Mesenchymal stem cell (in vitro differentiated cells and primary cell): Measurements from ENCODE around the gene COP1.
A peak's percentile ranks its signal among the peaks of the same experiment; 100 is the strongest.

Experiments
- DNase-seq: peaks from one replicate; pipeline ENCODE4 v3.0.0-alpha.2; 2013
- H2AFZ ChIP-seq: one replicate; pipeline ENCODE4 v1.6.1; 2013; ENCODE audit warnings: low read depth, mild to moderate bottlenecking, control low read depth, inconsistent platforms, low read length, moderate library complexity
- H2AK5ac ChIP-seq: 2 replicates; pipeline ENCODE4 v1.6.1; 2013; ENCODE audit warnings: low read length, moderate library complexity, mild to moderate bottlenecking, inconsistent platforms; ENCODE audit not compliant: severe bottlenecking
- H2BK120ac ChIP-seq: one replicate; pipeline ENCODE4 v1.6.1; 2013; ENCODE audit warnings: low read depth, mild to moderate bottlenecking, inconsistent platforms, low read length, moderate library complexity
- H2BK12ac ChIP-seq, 2 experiments: one replicate each; pipeline ENCODE4 v1.6.1; 2013; ENCODE audit warnings: inconsistent platforms in 2 of 2, low read length in 2 of 2, mild to moderate bottlenecking in 2 of 2, moderate library complexity in 2 of 2, control low read depth in 1 of 2
- H2BK15ac ChIP-seq: one replicate; pipeline ENCODE4 v1.6.1; 2013; ENCODE audit warnings: mild to moderate bottlenecking, low read depth, inconsistent platforms; ENCODE audit not compliant: poor library complexity, severe bottlenecking
- H2BK5ac ChIP-seq: 2 replicates; pipeline ENCODE4 v1.6.1; 2013; ENCODE audit warnings: low read depth, mild to moderate bottlenecking, low read length, control low read depth, inconsistent platforms; ENCODE audit not compliant: poor library complexity, severe bottlenecking
- H3K14ac ChIP-seq, 2 experiments: one replicate each; pipeline ENCODE4 v1.6.1; 2013; ENCODE audit warnings: inconsistent platforms in 2 of 2, low read length in 2 of 2, control low read depth in 1 of 2, mild to moderate bottlenecking in 1 of 2, moderate library complexity in 1 of 2
- H3K18ac ChIP-seq, 2 experiments: one replicate each; pipeline ENCODE4 v1.6.1; 2013; ENCODE audit warnings: inconsistent platforms in 2 of 2, low read length in 2 of 2, control low read depth in 1 of 2, low read depth in 1 of 2, mild to moderate bottlenecking in 1 of 2
- H3K23ac ChIP-seq, 2 experiments: one replicate each; pipeline ENCODE4 v1.6.1; 2013; ENCODE audit warnings: inconsistent platforms in 2 of 2, low read length in 2 of 2, mild to moderate bottlenecking in 2 of 2, moderate library complexity in 2 of 2, control low read depth in 1 of 2
- H3K27ac ChIP-seq: 2 replicates; pipeline ENCODE4 v1.5.1; 2013; ENCODE audit warnings: mild to moderate bottlenecking, moderate library complexity, low read length, control low read depth, inconsistent platforms; ENCODE audit not compliant: poor library complexity, severe bottlenecking
- H3K27me3 ChIP-seq, 2 experiments: 2 replicates each; pipeline versions ENCODE4 v1.6.1 to v1.7.0; 2013; ENCODE audit warnings: low read length in 2 of 2, mild to moderate bottlenecking in 2 of 2, moderate library complexity in 2 of 2, control low read depth in 1 of 2, inconsistent platforms in 1 of 2; ENCODE audit not compliant: control insufficient read depth in 1 of 2, insufficient read depth in 1 of 2
- H3K36me3 ChIP-seq, 2 experiments: 2 replicates each; pipeline versions ENCODE4 v1.6.1 to v1.7.0; 2013; ENCODE audit warnings: low read length in 2 of 2, control low read depth in 1 of 2, inconsistent platforms in 1 of 2, low read depth in 1 of 2, mild to moderate bottlenecking in 1 of 2; ENCODE audit not compliant: insufficient read depth in 2 of 2, control insufficient read depth in 1 of 2
- H3K4ac ChIP-seq, 2 experiments: one replicate each; pipeline ENCODE4 v1.6.1; 2013; ENCODE audit warnings: inconsistent platforms in 2 of 2, low read length in 2 of 2, mild to moderate bottlenecking in 2 of 2, moderate library complexity in 2 of 2, control low read depth in 1 of 2, low read depth in 1 of 2
- H3K4me1 ChIP-seq: 2 replicates; pipeline ENCODE4 v1.6.1; 2013; ENCODE audit warnings: low read depth, low read length, control low read depth; ENCODE audit not compliant: control insufficient read depth, insufficient read depth
- H3K4me2 ChIP-seq: 2 replicates; pipeline ENCODE4 v1.6.1; 2013; ENCODE audit warnings: low read length, mild to moderate bottlenecking, inconsistent platforms; ENCODE audit not compliant: poor library complexity, severe bottlenecking
- H3K4me3 ChIP-seq, 2 experiments: 2 replicates each; pipeline versions ENCODE4 v1.5.1 to v1.7.0; 2013; ENCODE audit warnings: low read length in 2 of 2, mild to moderate bottlenecking in 2 of 2, control low read depth in 1 of 2, low read depth in 1 of 2; ENCODE audit not compliant: insufficient read depth in 1 of 2
- H3K79me1 ChIP-seq: replicated peaks from 2 replicates; pipeline ENCODE4 v1.6.1; 2013; ENCODE audit warnings: mild to moderate bottlenecking, control low read depth, low read length, inconsistent platforms; ENCODE audit not compliant: poor library complexity, severe bottlenecking
- H3K9ac ChIP-seq: 2 replicates; pipeline ENCODE4 v1.7.0; 2013; ENCODE audit warnings: mild to moderate bottlenecking, low read length, moderate library complexity
- H3K9me3 ChIP-seq: 2 replicates; pipeline ENCODE4 v1.7.0; 2013; ENCODE audit warnings: mild to moderate bottlenecking, low read length; ENCODE audit not compliant: control insufficient read depth
- H4K8ac ChIP-seq: one replicate; pipeline ENCODE4 v1.6.1; 2013; ENCODE audit warnings: inconsistent platforms, mild to moderate bottlenecking, low read length, moderate library complexity
- H4K91ac ChIP-seq: one replicate; pipeline ENCODE4 v1.6.1; 2013; ENCODE audit warnings: mild to moderate bottlenecking, low read length, inconsistent platforms
- WGBS: methylation state at CpG from one replicate; pipeline ENCODE4 v1.1.7; 2013; ENCODE audit warnings: mixed read lengths; 5-methylcytosine and 5-hydroxymethylcytosine counted together

Gene COP1

DNA sequence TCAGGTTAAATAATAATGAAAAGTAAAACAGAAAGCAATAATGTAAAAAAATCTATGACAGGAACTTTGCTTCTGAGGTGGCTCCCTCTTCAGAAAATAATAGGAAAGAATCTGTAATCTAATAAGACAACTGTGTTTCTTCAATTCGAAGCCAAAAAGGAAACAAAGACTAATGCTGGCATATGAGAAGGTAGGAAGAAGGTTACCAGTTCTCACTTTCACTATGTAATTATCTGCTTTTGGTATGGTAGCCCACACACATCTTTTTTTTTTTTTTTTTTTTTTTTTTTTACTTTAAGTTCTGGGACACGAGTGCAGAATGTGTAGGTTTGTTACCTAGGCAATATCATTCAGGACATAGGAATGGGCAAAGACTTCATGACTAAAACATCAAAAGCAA, 47.1 kb downstream of the COP1 start:
- Histone ChIP-seq H2AFZ (no peak overlapping the region), H3K18ac (no peak overlapping the region), H4K8ac (no peak overlapping the region), H3K4me3 (no peak overlapping the region), H3K27me3 (no peaks in the 10 kb centered on the region), H2BK12ac (no peak overlapping the region), H2BK5ac (no peak overlapping the region), H3K4ac (no peak overlapping the region), H3K9me3 (peaks cover 37% of the 10 kb centered on the region), H2BK15ac (no peak overlapping the region), H3K4me1 (no peaks in the 10 kb centered on the region), H3K4me2 (no peak overlapping the region), H2BK120ac (no peak overlapping the region), H3K79me1 (peaks cover 12% of the 10 kb centered on the region), H4K91ac (no peak overlapping the region), H3K14ac (no peak overlapping the region), H3K36me3 (peaks cover 3 to 72% of the 10 kb centered on the region in 2 experiments), H3K9ac (no peak overlapping the region), H3K27ac (no peak overlapping the region), H3K23ac (no peak overlapping the region), H2AK5ac (no peak overlapping the region)
- 100% methylated on average over 1 of the region's 2 CpGs for WGBS
- no peak for DNase-seq

GRCh38 chr1:176157995-176158394, 49.1 kb downstream of the COP1 start:
- Histone ChIP-seq H3K9ac (no peak overlapping the region), H3K4ac (no peak overlapping the region), H2BK15ac (no peak overlapping the region), H4K91ac (no peak overlapping the region), H3K79me1 (peaks cover 11% of the 10 kb centered on the region), H2BK120ac (no peak overlapping the region), H4K8ac (no peak overlapping the region), H2BK5ac (no peak overlapping the region), H2AK5ac (no peak overlapping the region), H3K23ac (no peak overlapping the region), H3K14ac (no peak overlapping the region), H3K18ac (no peak overlapping the region), H3K4me1 (no peaks in the 10 kb centered on the region), H3K9me3 (peaks cover 37% of the 10 kb centered on the region), H3K4me2 (no peak overlapping the region), H3K4me3 (no peak overlapping the region), H2BK12ac (no peak overlapping the region), H3K27me3 (no peaks in the 10 kb centered on the region), H3K27ac (no peak overlapping the region), H3K36me3 (peaks cover 3 to 79% of the 10 kb centered on the region in 2 experiments), H2AFZ (no peak overlapping the region)
- WGBS, result no CpG with 5 or more reads among the region's 3 CpGs
- DNase-seq, result peak; percentile 25

DNA sequence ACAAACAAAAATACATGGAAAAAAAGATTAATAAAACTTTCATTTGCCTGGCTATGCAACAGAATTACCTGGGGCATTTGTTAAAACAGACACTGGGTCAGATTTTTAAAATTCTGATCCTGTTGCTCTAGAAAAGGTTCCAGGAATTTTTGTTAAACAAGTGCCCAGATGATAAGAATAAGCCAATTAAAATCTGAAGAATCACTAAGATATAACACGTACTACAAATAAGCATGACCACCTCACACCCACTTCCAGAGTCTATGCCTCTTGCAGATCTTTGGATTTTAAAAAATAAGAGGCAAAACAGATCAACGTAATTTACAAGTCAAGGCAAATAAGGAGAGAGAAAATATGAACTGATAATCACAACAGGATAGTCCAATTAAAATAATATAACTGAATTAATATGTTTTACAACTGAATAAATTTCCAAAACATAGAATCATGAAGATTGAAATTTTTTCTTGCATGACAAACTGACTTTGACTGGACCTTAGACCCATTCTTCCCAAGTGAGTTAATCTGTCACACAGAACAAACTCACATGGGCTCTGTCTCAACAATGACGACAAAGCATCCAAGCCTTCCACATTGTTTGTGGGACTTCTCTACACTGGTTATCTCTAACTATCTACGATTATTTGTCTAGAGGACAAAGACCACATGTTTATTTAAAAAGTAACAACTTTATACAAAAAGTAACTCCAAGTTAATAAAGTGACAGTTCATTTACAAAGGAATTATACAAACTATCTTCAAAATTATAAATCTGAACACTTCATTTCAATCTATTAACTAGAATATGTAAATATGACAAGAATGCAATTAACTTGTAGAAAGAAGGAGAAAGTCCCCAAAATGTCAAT, 56.9 kb downstream of the COP1 start:
- Histone ChIP-seq H3K18ac (no peak overlapping the region), H3K4me1 (no peaks in the 10 kb centered on the region), H2BK5ac (no peak overlapping the region), H2BK12ac (no peak overlapping the region), H3K4me3 (no peak overlapping the region), H4K91ac (no peak overlapping the region), H2AFZ (no peak overlapping the region), H3K23ac (no peak overlapping the region), H3K9ac (no peak overlapping the region), H3K79me1 (peaks cover 12% of the 10 kb centered on the region), H3K27me3 (no peaks in the 10 kb centered on the region), H2BK120ac (no peak overlapping the region), H3K4ac (no peak overlapping the region), H2BK15ac (no peak overlapping the region), H4K8ac (no peak overlapping the region), H3K36me3 (peaks cover 3 to 48% of the 10 kb centered on the region in 2 experiments), H3K27ac (no peak overlapping the region), H3K14ac (no peak overlapping the region), H3K4me2 (no peak overlapping the region), H2AK5ac (no peak overlapping the region), H3K9me3 (no peaks in the 10 kb centered on the region)
- 95% methylated on average over 3 of the region's 4 CpGs for WGBS
- no peak for DNase-seq

GRCh38 chr1:176144526-176144925, 62.6 kb downstream of the COP1 start:
- no peaks in the 10 kb centered on the region for H3K9me3 ChIP-seq
- no peak overlapping the region for H3K14ac ChIP-seq
- H4K8ac ChIP-seq, result no peak overlapping the region
- no peak overlapping the region for H3K27ac ChIP-seq
- H2BK5ac ChIP-seq, result no peak overlapping the region
- H4K91ac ChIP-seq, result no peak overlapping the region
- H3K4ac ChIP-seq, result no peak overlapping the region
- no peak overlapping the region for H2BK15ac ChIP-seq
- H2BK120ac ChIP-seq, result no peak overlapping the region
- H2AK5ac ChIP-seq, result no peak overlapping the region
- H3K4me3 ChIP-seq, result no peak overlapping the region
- no peak overlapping the region for H3K9ac ChIP-seq
- no peak overlapping the region for H2BK12ac ChIP-seq
- H3K23ac ChIP-seq, result no peak overlapping the region
- H2AFZ ChIP-seq, result no peak overlapping the region
- H3K4me1 ChIP-seq, result no peaks in the 10 kb centered on the region
- H3K27me3 ChIP-seq, result no peaks in the 10 kb centered on the region
- WGBS, result 100% methylated on average over 1 of the region's 2 CpGs
- peaks cover 11% of the 10 kb centered on the region for H3K79me1 ChIP-seq
- H3K18ac ChIP-seq, result no peak overlapping the region
- peaks cover 0 to 30% of the 10 kb centered on the region in 2 experiments for H3K36me3 ChIP-seq
- no peak for DNase-seq
- H3K4me2 ChIP-seq, result no peak overlapping the region
